GM20000 (cell line): ENCODE measurements around the gene CLTCL1.
"Not testable (repeated sequence)": the region's sequence is repeated elsewhere in the genome, so short reads cannot be mapped to it uniquely, and the experiment has no call there.

Experiments used
- DNase-seq: peaks from one replicate; pipeline ENCODE4 v3.0.0; 2012; ENCODE audit warnings: low spot score
- TF ChIP-seq, protein P1 (sequence below): IDR thresholded peaks from 2 replicates; pipeline ENCODE4 v1.5.1; 2012; ENCODE audit warnings: mild to moderate bottlenecking, control low read depth; ENCODE audit errors: extremely low read depth, missing control alignments

Gene CLTCL1

DNA sequence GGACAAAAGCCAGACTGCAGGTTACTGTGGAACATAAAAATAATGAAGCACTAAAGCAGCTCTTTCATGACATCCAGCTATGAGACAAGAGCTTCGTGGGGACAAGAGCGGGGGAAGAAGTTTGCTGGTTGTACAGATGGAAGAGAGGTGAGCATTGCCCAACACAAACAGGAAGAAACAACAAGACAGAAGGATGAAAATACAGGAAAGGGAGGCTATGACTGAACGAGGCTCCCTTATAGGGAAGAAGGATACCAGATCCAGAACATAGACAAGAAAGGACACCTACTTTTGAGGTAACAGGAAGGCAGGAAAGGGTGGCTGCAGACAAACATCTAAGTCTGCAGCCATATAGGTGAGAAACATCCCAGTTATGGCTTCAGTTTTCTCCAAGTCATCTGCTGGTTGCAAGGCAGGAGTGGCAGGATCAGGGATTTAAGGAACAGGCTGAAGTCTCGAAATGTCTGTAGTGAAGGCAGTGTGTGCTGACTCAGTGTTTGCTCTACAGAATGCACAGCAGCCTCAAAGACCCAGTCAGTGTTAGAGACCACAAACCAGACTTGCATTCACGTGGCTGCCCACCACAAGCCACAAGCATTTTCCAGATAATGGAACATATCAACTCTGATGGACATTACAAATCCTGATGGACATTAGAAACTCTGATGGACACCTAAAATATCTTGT is 1.9 kb downstream of the CLTCL1 start:
- TF ChIP-seq, protein P1, sequence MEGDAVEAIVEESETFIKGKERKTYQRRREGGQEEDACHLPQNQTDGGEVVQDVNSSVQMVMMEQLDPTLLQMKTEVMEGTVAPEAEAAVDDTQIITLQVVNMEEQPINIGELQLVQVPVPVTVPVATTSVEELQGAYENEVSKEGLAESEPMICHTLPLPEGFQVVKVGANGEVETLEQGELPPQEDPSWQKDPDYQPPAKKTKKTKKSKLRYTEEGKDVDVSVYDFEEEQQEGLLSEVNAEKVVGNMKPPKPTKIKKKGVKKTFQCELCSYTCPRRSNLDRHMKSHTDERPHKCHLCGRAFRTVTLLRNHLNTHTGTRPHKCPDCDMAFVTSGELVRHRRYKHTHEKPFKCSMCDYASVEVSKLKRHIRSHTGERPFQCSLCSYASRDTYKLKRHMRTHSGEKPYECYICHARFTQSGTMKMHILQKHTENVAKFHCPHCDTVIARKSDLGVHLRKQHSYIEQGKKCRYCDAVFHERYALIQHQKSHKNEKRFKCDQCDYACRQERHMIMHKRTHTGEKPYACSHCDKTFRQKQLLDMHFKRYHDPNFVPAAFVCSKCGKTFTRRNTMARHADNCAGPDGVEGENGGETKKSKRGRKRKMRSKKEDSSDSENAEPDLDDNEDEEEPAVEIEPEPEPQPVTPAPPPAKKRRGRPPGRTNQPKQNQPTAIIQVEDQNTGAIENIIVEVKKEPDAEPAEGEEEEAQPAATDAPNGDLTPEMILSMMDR, result no peak
- DNase-seq, result no peak

DNA sequence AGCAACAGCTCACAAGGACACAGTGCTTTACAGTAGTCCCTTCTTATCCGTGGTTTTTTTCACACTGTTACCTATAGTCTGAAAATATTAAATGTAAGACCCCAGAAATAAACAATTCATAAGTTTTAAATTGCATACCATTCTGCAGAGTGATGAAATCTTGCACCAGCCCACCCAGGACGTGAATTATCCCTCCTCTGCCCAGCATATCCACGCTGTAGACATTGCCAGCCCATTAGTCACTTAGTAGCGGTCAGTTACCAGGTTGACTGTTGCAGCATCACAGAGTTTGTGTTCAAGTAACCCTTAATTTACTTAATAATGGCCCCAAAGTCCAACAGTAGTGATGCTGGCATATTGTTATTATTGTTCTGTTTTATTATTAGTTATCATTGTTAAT is 3.6 kb downstream of the CLTCL1 start:
- DNase-seq, result no peak
- TF ChIP-seq, protein P1, result no peak

DNA sequence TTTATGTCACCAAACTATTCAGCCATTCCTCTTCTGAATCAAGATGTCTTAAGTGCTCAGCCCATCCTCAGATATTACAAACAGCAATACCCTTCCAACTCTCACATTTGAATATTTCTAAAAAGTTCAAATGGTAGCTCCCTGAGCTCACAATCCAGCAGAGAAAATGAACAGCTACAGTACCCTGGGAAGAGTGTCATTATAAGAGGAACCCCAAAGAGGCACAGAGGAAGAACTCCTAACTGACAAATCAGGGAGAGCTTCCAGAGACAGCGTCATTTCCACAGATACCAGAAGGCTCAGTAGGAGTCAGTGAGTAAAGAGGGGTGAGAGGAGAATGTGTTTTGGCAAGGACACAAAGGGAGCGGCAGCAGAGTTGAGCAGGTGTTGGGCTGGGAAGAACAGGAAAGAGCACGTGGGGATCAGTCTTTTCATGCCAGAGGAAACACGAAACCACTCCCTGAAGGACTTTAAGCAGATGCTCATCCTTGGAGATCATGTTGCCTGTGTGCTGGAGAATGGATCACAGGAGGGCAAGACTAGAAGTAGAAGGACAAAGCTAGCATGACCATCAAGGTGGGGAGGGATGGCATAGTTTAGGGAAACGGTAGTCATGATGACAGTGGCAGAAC is 4.3 kb downstream of the CLTCL1 start:
- TF ChIP-seq, protein P1, result no peak
- DNase-seq, result no peak

DNA sequence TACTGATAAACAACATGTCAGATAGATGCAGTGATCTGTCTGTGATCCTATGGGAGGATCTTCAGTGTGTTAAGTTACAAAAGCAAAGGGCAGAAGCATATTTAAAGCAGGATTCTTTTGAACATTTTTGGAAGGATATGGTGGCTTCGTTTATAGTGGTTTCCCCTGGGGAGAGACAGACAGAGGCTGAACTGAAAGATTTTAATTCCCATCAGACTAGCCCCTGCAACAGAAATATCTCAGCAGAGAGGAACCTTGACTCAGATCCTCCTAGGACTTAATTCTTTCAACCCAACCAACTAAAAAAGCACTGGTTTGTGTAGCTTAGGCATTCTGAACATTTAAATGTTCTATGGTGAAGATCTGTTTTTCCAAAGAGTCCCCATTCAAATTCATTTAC is 5.7 kb downstream of the CLTCL1 start:
- no peak for DNase-seq
- TF ChIP-seq, protein P1, result no peak

DNA sequence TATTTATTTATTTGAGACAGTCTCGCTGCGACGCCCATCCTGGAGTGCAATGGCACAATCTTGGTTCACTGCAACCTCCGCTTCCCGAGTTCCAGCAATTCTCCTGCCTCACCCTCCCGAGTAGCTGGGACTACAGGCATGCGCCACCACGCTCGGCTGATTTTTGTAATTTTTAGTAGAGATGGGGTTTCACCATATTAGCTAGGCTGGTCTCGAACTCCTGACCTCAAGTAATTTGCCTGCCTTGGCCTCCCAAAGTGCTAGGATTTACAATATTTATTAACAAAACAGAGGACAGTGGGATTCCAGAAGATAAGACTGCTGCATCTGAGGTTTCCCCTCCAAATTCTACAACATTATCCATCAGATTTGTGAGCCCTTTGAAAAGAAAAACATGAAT is 12.4 kb downstream of the CLTCL1 start:
- not testable (repeated sequence) for DNase-seq

DNA sequence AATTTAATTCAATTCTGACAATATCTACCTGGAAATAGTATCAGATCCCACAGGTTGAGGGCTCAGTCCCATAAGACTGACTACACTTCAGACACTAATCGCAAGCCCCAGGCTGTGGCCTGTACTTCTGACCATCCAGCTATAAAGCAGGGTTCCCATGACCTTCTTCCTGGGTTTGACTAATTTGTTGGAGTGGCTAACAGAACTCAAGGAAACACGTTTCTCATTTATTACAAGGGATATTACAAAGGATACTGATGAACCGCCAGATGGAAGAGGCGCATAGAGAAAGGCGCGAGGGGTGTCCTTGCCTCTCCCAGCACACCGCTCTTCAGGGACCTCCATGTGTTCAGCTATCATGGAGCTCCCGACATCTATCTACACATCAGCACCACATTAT is 13.7 kb downstream of the CLTCL1 start:
- DNase-seq, result no peak

DNA sequence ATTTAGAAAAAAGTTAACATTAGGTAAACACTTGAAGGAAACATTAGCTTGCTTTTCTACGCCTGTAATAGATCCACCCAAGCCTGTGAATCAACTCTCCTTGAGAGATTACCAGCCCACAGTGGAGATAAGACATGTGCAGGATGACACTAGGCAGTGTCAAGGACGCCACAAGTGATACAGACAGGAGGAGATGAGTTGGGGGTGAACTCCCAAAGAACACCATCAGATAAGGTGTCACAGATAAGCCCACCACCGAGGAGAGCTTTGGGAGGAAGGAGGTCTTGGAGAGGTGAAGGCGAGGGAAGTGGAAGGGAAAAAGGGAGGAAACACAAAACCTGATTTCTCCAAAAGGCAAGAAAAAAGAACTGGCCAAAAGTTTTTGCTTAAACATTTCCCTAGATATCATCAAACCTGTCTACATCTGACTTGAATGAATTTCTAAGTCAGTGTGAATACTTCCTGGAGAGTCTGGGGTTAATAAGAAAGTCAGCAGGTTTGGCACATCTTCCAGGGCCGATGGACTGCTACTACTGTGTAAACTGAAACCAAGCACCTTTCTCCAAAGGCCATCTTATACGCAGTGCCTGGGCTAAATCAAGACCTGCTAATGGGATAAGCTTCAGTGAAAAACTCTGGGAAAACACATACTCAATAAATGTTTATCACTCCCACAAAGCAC is 15.5 kb downstream of the CLTCL1 start:
- DNase-seq, result no peak
- TF ChIP-seq, protein P1, result no peak

More for the DNA sequence above, 13.7 kb downstream of the CLTCL1 start:
- TF ChIP-seq, protein P1, result no peak
